Hematopoietic multipotent progenitor cell treated with erythropoietin and hydrocortisone succinate and interleukin-3 and kit ligand, for 4 days (in vitro differentiated cells): ENCODE measurements around the gene CIBAR2.

Experiments
- DNase-seq: peaks from one replicate; pipeline ENCODE4 v3.0.0-alpha.2; 2015

Gene CIBAR2

GRCh38 chr16:85081765-85082164 is 30.5 kb downstream of the CIBAR2 start:
- DNase-seq, result no peak

- DNase-seq, result no peak
These were observed 31.2 kb downstream of the CIBAR2 start for GRCh38 chr16:85081038-85081437.

GRCh38 chr16:85079785-85080570 is 32.3 kb downstream of the CIBAR2 start:
- DNase-seq, result no peak

- no peak for DNase-seq
These were observed 33.3 kb downstream of the CIBAR2 start for GRCh38 chr16:85078952-85079351.

GRCh38 chr16:85078226-85078625 is 34.0 kb downstream of the CIBAR2 start:
- DNase-seq, result peak; percentile 35

- no peak for DNase-seq
These were observed 34.6 kb downstream of the CIBAR2 start for GRCh38 chr16:85077576-85078125.

GRCh38 chr16:85077039-85077438 is 35.2 kb downstream of the CIBAR2 start:
- peak; percentile 49 for DNase-seq

GRCh38 chr16:85075236-85075924 is 36.9 kb downstream of the CIBAR2 start:
- no peak for DNase-seq

GRCh38 chr16:85074225-85074914 is 37.9 kb downstream of the CIBAR2 start:
- DNase-seq, result no peak

- peak; percentile 27 for DNase-seq
These were observed 39.3 kb downstream of the CIBAR2 start for GRCh38 chr16:85072947-85073346.

GRCh38 chr16:85072076-85072860 is 40.0 kb downstream of the CIBAR2 start:
- no peak for DNase-seq

GRCh38 chr16:85069171-85069570 is 43.1 kb downstream of the CIBAR2 start:
- no peak for DNase-seq

GRCh38 chr16:85068746-85069145 is 43.5 kb downstream of the CIBAR2 start:
- peak; percentile 30 for DNase-seq

GRCh38 chr16:85067426-85067825 is 44.8 kb downstream of the CIBAR2 start:
- no peak for DNase-seq

GRCh38 chr16:85067024-85067423 is 45.2 kb downstream of the CIBAR2 start:
- DNase-seq, result no peak

- no peak for DNase-seq
These were observed 45.9 kb downstream of the CIBAR2 start for GRCh38 chr16:85066346-85066885.

- DNase-seq, result no peak
These were observed 47.2 kb downstream of the CIBAR2 start for GRCh38 chr16:85065099-85065498.

GRCh38 chr16:85064186-85064585 is 48.1 kb downstream of the CIBAR2 start:
- no peak for DNase-seq

- DNase-seq, result peak; percentile 27
These were observed 49.4 kb downstream of the CIBAR2 start for GRCh38 chr16:85062845-85063244.

- DNase-seq, result no peak
These were observed 49.9 kb downstream of the CIBAR2 start for GRCh38 chr16:85062323-85062722.

GRCh38 chr16:85061566-85061965 is 50.7 kb downstream of the CIBAR2 start:
- DNase-seq, result peak; percentile 59

GRCh38 chr16:85058909-85059308 is 53.4 kb downstream of the CIBAR2 start:
- DNase-seq, result no peak
